Epithelial cell of proximal tubule (primary cell): Measurements from ENCODE around the gene VAV3. TPM values are rescaled to one million over a fixed set of nuclear protein-coding genes. Genes with fewer than 3 reads are reported as not detected.

Experiments
- DNase-seq: peaks from one replicate; pipeline ENCODE4 v3.0.0-alpha.2; 2011; ENCODE audit warnings: low read depth
- H3K4me3 ChIP-seq: 2 replicates; pipeline ENCODE4 v1.5.1; 2011; ENCODE audit warnings: low read depth, mild to moderate bottlenecking, low read length
- total RNA-seq: library from RNA; depleted of rRNA; stranded (reverse); fragments of >200 nt; gene quantifications from 2 replicates; pipeline ENCODE4 v1.2.3, GENCODE V29; 2015
- TF ChIP-seq, protein P1 (sequence below): conservative IDR thresholded peaks from 2 replicates; pipeline ENCODE4 v1.5.1; 2012; ENCODE audit warnings: low read depth, mild to moderate bottlenecking, low read length

VAV3 gene
- total RNA-seq, 1 donor from 2014 or later = 9.7 TPM

DNA sequence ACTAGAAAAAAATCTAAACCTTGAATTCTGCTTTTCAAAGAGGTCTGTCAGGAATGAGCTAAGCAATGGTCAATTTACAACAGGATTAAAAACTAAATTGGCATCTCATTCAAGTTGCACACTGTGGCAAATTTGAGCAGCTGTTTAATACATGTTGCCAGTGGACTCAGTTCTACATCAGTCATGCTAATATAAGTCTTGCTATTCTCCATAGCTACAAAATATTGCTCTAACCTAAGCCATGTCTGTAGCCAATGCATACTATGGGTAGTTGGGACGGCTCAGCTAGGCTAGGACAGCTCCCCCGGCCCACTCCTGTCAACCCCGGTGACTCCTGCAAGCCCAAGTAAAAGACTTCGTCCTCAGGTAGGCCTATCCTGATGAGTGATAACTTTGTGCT is 10.9 kb upstream of the VAV3 start:
- TF ChIP-seq, protein P1, sequence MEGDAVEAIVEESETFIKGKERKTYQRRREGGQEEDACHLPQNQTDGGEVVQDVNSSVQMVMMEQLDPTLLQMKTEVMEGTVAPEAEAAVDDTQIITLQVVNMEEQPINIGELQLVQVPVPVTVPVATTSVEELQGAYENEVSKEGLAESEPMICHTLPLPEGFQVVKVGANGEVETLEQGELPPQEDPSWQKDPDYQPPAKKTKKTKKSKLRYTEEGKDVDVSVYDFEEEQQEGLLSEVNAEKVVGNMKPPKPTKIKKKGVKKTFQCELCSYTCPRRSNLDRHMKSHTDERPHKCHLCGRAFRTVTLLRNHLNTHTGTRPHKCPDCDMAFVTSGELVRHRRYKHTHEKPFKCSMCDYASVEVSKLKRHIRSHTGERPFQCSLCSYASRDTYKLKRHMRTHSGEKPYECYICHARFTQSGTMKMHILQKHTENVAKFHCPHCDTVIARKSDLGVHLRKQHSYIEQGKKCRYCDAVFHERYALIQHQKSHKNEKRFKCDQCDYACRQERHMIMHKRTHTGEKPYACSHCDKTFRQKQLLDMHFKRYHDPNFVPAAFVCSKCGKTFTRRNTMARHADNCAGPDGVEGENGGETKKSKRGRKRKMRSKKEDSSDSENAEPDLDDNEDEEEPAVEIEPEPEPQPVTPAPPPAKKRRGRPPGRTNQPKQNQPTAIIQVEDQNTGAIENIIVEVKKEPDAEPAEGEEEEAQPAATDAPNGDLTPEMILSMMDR = no peak
- DNase-seq = no peak
- no peak overlapping the region for H3K4me3 ChIP-seq

GRCh38 chr1:107974090-107974489 is 9.1 kb upstream of the VAV3 start:
- TF ChIP-seq, protein P1 = no peak
- DNase-seq = no peak

DNA sequence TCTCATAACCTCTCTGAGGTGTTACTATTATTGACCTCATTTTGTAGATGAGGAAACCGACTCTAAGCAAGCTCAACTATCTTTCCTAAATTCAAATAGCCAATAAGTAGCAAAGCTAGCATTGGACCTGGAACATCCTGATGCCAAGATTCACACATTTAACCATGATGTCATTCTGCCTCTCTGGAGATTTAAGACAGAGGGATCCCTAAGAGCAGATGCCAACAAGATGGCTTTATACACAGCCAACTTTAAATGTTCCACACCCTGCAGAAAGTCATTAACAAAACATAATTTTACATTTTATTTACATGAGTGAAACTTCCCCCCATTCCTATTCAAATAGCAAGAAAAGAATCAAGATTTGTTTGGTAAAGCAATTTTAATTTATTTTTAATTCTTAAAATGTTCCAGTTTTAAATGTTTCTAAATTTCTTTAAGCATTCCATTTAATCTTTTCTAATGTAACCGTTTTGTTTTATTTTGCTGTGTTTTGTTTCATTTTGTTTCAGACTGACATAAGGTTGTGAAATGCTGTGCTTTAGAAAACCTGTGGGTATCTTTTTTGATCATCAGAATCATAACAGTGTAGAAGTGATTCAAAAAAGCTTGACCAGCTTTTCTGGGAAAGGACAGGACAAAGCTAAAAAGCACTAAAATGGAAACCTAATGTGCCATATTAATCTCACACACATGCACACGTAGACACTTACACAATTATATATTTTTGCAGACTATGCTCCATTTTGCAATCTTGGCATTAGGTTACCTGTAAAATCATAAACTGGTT is 7.6 kb upstream of the VAV3 start:
- TF ChIP-seq, protein P1 = no peak
- DNase-seq = no peak
- no peak overlapping the region for H3K4me3 ChIP-seq

More at GRCh38 chr1:107974090-107974489, 9.1 kb upstream of the VAV3 start:
- H3K4me3 ChIP-seq = no peak overlapping the region

DNA sequence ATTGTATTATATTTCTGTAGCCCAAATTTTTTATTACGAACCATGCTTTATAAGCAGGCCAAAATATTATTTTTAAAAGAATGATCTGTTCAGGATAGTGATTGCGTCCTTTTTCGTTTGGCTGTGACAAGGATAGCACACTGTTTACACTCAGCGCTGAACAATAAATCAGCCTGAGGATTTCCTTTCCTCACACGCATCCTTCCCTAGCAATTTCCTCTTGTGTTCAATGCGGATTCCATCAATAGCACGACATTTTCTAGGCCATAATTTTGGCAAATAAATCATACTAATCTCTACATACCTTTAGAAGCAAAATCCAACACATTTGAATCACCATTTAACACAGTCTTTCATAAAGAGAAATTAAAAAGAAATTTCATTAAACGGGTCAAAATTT is 1.6 kb upstream of the VAV3 start:
- no peak overlapping the region for H3K4me3 ChIP-seq
- TF ChIP-seq, protein P1 = no peak
- no peak for DNase-seq

GRCh38 chr1:107964336-107965109 is 457 bp downstream of the VAV3 start:
- TF ChIP-seq, protein P1 = no peak
- no peak for DNase-seq

GRCh38 chr1:107963601-107964335 is 1.2 kb downstream of the VAV3 start:
- DNase-seq = no peak
- H3K4me3 ChIP-seq = peak overlapping the region; percentile 58
- TF ChIP-seq, protein P1 = no peak

More at GRCh38 chr1:107964336-107965109, 457 bp downstream of the VAV3 start:
- H3K4me3 ChIP-seq = peak overlapping the region; percentile 58
